WTC11 (cell line): Measurements from ENCODE around the gene CYP4F12. TPM values are rescaled to one million over a fixed set of nuclear protein-coding genes. Genes with fewer than 3 reads are reported as not detected.

Source experiments
- ATAC-seq: fragments of 200-7000 bp; cut with Tn5 transposase; 2 replicates; pipeline ENCODE4 v1.10.0; 2021; ENCODE audit warnings: mild to moderate bottlenecking, moderate library complexity
- CTCF ChIA-PET: fragments of 300-600 bp; sonication (Branson Sonifier 250); formaldehyde crosslinking; loops from one replicate; lab custom pipeline; 2021; ENCODE audit warnings: antibody characterized with exemption; lab: Charles Lee
- POLR2A ChIA-PET: fragments of 350-600 bp; sonication (Branson Sonifier 250); formaldehyde crosslinking; loops from one replicate; lab custom pipeline; 2021; ENCODE audit warnings: antibody characterized with exemption; lab: Charles Lee
- DNase-seq: peaks from one replicate; pipeline ENCODE4 v3.0.0; 2021; ENCODE audit warnings: low spot score
- H3K27ac Mint-ChIP-seq: 2 replicates; pipeline ENCODE4 v1.8.0; 2021; ENCODE audit warnings: mixed read lengths
- H3K27me3 Mint-ChIP-seq: 2 replicates; pipeline ENCODE4 v1.8.0; 2021; ENCODE audit warnings: low read depth, mild to moderate bottlenecking, moderate library complexity, mixed read lengths
- H3K36me3 Mint-ChIP-seq: 2 replicates; pipeline ENCODE4 v1.8.0; 2021; ENCODE audit warnings: mixed read lengths
- H3K4me1 Mint-ChIP-seq: 2 replicates; pipeline ENCODE4 v1.8.0; 2022; ENCODE audit warnings: mixed read lengths
- H3K4me3 Mint-ChIP-seq: 2 replicates; pipeline ENCODE4 v1.8.0; 2021; ENCODE audit warnings: mild to moderate bottlenecking, moderate library complexity, mixed read lengths
- H3K9me3 Mint-ChIP-seq: 2 replicates; pipeline ENCODE4 v1.8.0; 2021; ENCODE audit warnings: mixed read lengths
- ELF4 ChIP-seq: sonication (generic); formaldehyde crosslinking; IDR thresholded peaks from 2 replicates; pipeline ENCODE4 v1.8.1; 2022; ENCODE audit warnings: low read depth, mild to moderate bottlenecking, moderate library complexity, missing genetic modification reagents
- ETV6 ChIP-seq: sonication (generic); formaldehyde crosslinking; IDR thresholded peaks from 2 replicates; pipeline ENCODE4 v1.8.1; 2022; ENCODE audit warnings: mild to moderate bottlenecking, missing genetic modification reagents
- FOXK1 ChIP-seq: sonication (generic); formaldehyde crosslinking; IDR thresholded peaks from 2 replicates; pipeline ENCODE4 v1.8.0; 2022; ENCODE audit warnings: mild to moderate bottlenecking, moderate library complexity, missing genetic modification reagents
- GABPB1 ChIP-seq: sonication (generic); formaldehyde crosslinking; IDR thresholded peaks from 2 replicates; pipeline ENCODE4 v1.8.1; 2023; ENCODE audit warnings: mild to moderate bottlenecking, missing genetic modification reagents
- JUN ChIP-seq: sonication (generic); formaldehyde crosslinking; IDR thresholded peaks from 2 replicates; pipeline ENCODE4 v1.8.0; 2023; ENCODE audit warnings: mild to moderate bottlenecking, missing genetic modification reagents
- NR1H2 ChIP-seq: sonication (generic); formaldehyde crosslinking; IDR thresholded peaks from 2 replicates; pipeline ENCODE4 v1.9.0; 2021; ENCODE audit warnings: mild to moderate bottlenecking, moderate library complexity, missing genetic modification reagents
- ZNF219 ChIP-seq: sonication (generic); formaldehyde crosslinking; IDR thresholded peaks from 2 replicates; pipeline ENCODE4 v1.8.0; 2023; ENCODE audit warnings: missing genetic modification reagents, mild to moderate bottlenecking, borderline replicate concordance
- ZNF263 ChIP-seq: sonication (generic); formaldehyde crosslinking; IDR thresholded peaks from 2 replicates; pipeline ENCODE4 v1.8.1; 2022; ENCODE audit warnings: low read depth, mild to moderate bottlenecking, moderate library complexity, missing genetic modification reagents
- ZNF416 ChIP-seq: fragments of 250-450 bp; sonication (Bioruptor Pico); IDR thresholded peaks from 2 replicates; pipeline ENCODE4 v1.9.0; 2021; ENCODE audit warnings: mild to moderate bottlenecking, inconsistent platforms
- ZNF671 ChIP-seq: fragments of 250-450 bp; sonication (Bioruptor Pico); IDR thresholded peaks from 2 replicates; pipeline ENCODE4 v1.8.0; 2021; ENCODE audit warnings: mild to moderate bottlenecking
- total RNA-seq: library from RNA; stranded (reverse); gene quantifications from 3 replicates; pipeline ENCODE4 v1.2.3, GENCODE V29; 2021
- TF ChIP-seq, protein P1 (sequence below): sonication (generic); formaldehyde crosslinking; IDR thresholded peaks from 2 replicates; pipeline ENCODE4 v1.8.0; 2023; ENCODE audit warnings: mild to moderate bottlenecking, missing genetic modification reagents
- TF ChIP-seq, protein P2 (sequence below): fragments of 250-450 bp; sonication (Bioruptor Pico); IDR thresholded peaks from 2 replicates; pipeline ENCODE4 v1.8.0; 2021; ENCODE audit warnings: mild to moderate bottlenecking
- TF ChIP-seq, protein P3 (sequence below): sonication (generic); formaldehyde crosslinking; IDR thresholded peaks from 2 replicates; pipeline ENCODE4 v1.8.1; 2022; ENCODE audit warnings: mild to moderate bottlenecking, missing genetic modification reagents, moderate library complexity, borderline replicate concordance
- TF ChIP-seq, protein P4 (sequence below): fragments of 250-450 bp; sonication (Bioruptor Pico); IDR thresholded peaks from 2 replicates; pipeline ENCODE4 v1.9.0; 2021; ENCODE audit warnings: mild to moderate bottlenecking, borderline replicate concordance
- TF ChIP-seq, protein P5 (sequence below): sonication (generic); formaldehyde crosslinking; IDR thresholded peaks from 2 replicates; pipeline ENCODE4 v1.8.1; 2023; ENCODE audit warnings: mild to moderate bottlenecking, missing genetic modification reagents, borderline replicate concordance

Gene CYP4F12
- total RNA-seq, 1 experiment from 2014 or later, result not detected

DNA sequence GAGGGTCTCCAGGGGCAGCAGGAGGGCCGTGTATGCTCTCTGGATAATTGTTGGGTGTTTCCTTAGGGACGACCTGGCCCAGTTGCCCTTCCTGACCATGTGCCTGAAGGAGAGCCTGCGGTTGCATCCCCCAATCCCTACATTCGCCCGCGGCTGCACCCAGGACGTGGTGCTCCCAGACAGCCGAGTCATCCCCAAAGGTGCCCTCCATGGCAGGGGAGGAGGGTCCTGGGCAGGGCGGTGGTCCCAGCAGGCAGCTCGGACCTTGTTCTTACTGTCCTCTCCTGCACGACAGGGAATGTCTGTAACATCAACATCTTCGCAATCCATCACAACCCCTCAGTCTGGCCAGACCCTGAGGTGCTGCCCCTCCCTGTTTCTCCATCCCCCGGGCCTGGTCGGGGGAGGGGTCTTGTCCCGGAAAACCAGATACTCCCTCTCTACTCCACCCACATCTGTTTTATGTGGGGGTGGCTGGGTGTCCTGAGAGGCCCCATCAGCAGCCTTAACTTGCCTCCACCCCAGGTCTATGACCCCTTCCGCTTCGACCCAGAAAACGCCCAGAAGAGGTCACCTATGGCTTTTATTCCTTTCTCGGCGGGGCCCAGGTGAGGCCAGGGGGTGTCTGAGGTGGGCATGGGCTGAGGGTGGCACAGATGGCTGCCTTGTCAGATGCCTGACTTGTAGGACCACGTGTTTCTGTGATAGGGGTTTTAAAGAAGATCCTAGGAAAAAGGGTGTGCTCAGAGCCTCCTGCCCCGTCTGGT, 44.5 kb upstream of the CYP4F12 start:
- Mint-ChIP-seq H3K27me3 (peaks cover 3% of the 10 kb centered on the region; the same call in 1 of the 2 replicates), H3K9me3 (peaks cover 41% of the 10 kb centered on the region), H3K36me3 (0 out of 2 replicates have a peak, but pooled peaks cover 2% of the 10 kb centered on the region), H3K4me1 (no peaks in the 10 kb centered on the region), H3K27ac (no peak overlapping the region), H3K4me3 (no peak overlapping the region)
- TF ChIP-seq ELF4 (CRISPR knock-in tag) (no peak), ZNF671 (no peak), ZNF263 (no peak), NR1H2 (CRISPR knock-in tag) (no peak), ZNF219 (CRISPR knock-in tag) (no peak), JUN (no peak), ETV6 (CRISPR knock-in tag) (no peak), FOXK1 (CRISPR knock-in tag) (no peak), GABPB1 (CRISPR knock-in tag) (no peak), ZNF416 (no peak)
- TF ChIP-seq, protein P1, sequence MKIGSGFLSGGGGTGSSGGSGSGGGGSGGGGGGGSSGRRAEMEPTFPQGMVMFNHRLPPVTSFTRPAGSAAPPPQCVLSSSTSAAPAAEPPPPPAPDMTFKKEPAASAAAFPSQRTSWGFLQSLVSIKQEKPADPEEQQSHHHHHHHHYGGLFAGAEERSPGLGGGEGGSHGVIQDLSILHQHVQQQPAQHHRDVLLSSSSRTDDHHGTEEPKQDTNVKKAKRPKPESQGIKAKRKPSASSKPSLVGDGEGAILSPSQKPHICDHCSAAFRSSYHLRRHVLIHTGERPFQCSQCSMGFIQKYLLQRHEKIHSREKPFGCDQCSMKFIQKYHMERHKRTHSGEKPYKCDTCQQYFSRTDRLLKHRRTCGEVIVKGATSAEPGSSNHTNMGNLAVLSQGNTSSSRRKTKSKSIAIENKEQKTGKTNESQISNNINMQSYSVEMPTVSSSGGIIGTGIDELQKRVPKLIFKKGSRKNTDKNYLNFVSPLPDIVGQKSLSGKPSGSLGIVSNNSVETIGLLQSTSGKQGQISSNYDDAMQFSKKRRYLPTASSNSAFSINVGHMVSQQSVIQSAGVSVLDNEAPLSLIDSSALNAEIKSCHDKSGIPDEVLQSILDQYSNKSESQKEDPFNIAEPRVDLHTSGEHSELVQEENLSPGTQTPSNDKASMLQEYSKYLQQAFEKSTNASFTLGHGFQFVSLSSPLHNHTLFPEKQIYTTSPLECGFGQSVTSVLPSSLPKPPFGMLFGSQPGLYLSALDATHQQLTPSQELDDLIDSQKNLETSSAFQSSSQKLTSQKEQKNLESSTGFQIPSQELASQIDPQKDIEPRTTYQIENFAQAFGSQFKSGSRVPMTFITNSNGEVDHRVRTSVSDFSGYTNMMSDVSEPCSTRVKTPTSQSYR (CRISPR knock-in tag), result no peak
- TF ChIP-seq, protein P2, sequence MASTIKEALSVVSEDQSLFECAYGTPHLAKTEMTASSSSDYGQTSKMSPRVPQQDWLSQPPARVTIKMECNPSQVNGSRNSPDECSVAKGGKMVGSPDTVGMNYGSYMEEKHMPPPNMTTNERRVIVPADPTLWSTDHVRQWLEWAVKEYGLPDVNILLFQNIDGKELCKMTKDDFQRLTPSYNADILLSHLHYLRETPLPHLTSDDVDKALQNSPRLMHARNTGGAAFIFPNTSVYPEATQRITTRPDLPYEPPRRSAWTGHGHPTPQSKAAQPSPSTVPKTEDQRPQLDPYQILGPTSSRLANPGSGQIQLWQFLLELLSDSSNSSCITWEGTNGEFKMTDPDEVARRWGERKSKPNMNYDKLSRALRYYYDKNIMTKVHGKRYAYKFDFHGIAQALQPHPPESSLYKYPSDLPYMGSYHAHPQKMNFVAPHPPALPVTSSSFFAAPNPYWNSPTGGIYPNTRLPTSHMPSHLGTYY, result no peak
- TF ChIP-seq, protein P3, sequence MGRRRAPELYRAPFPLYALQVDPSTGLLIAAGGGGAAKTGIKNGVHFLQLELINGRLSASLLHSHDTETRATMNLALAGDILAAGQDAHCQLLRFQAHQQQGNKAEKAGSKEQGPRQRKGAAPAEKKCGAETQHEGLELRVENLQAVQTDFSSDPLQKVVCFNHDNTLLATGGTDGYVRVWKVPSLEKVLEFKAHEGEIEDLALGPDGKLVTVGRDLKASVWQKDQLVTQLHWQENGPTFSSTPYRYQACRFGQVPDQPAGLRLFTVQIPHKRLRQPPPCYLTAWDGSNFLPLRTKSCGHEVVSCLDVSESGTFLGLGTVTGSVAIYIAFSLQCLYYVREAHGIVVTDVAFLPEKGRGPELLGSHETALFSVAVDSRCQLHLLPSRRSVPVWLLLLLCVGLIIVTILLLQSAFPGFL (CRISPR knock-in tag), result no peak
- TF ChIP-seq, protein P4, sequence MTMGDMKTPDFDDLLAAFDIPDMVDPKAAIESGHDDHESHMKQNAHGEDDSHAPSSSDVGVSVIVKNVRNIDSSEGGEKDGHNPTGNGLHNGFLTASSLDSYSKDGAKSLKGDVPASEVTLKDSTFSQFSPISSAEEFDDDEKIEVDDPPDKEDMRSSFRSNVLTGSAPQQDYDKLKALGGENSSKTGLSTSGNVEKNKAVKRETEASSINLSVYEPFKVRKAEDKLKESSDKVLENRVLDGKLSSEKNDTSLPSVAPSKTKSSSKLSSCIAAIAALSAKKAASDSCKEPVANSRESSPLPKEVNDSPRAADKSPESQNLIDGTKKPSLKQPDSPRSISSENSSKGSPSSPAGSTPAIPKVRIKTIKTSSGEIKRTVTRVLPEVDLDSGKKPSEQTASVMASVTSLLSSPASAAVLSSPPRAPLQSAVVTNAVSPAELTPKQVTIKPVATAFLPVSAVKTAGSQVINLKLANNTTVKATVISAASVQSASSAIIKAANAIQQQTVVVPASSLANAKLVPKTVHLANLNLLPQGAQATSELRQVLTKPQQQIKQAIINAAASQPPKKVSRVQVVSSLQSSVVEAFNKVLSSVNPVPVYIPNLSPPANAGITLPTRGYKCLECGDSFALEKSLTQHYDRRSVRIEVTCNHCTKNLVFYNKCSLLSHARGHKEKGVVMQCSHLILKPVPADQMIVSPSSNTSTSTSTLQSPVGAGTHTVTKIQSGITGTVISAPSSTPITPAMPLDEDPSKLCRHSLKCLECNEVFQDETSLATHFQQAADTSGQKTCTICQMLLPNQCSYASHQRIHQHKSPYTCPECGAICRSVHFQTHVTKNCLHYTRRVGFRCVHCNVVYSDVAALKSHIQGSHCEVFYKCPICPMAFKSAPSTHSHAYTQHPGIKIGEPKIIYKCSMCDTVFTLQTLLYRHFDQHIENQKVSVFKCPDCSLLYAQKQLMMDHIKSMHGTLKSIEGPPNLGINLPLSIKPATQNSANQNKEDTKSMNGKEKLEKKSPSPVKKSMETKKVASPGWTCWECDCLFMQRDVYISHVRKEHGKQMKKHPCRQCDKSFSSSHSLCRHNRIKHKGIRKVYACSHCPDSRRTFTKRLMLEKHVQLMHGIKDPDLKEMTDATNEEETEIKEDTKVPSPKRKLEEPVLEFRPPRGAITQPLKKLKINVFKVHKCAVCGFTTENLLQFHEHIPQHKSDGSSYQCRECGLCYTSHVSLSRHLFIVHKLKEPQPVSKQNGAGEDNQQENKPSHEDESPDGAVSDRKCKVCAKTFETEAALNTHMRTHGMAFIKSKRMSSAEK (CRISPR knock-in tag), result no peak
- TF ChIP-seq, protein P5, sequence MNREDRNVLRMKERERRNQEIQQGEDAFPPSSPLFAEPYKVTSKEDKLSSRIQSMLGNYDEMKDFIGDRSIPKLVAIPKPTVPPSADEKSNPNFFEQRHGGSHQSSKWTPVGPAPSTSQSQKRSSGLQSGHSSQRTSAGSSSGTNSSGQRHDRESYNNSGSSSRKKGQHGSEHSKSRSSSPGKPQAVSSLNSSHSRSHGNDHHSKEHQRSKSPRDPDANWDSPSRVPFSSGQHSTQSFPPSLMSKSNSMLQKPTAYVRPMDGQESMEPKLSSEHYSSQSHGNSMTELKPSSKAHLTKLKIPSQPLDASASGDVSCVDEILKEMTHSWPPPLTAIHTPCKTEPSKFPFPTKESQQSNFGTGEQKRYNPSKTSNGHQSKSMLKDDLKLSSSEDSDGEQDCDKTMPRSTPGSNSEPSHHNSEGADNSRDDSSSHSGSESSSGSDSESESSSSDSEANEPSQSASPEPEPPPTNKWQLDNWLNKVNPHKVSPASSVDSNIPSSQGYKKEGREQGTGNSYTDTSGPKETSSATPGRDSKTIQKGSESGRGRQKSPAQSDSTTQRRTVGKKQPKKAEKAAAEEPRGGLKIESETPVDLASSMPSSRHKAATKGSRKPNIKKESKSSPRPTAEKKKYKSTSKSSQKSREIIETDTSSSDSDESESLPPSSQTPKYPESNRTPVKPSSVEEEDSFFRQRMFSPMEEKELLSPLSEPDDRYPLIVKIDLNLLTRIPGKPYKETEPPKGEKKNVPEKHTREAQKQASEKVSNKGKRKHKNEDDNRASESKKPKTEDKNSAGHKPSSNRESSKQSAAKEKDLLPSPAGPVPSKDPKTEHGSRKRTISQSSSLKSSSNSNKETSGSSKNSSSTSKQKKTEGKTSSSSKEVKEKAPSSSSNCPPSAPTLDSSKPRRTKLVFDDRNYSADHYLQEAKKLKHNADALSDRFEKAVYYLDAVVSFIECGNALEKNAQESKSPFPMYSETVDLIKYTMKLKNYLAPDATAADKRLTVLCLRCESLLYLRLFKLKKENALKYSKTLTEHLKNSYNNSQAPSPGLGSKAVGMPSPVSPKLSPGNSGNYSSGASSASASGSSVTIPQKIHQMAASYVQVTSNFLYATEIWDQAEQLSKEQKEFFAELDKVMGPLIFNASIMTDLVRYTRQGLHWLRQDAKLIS (CRISPR knock-in tag), result no peak
- no peak for DNase-seq
- POLR2A ChIA-PET, result no interaction called here
- CTCF ChIA-PET, result no interaction called here
- ATAC-seq, result no peak
